ENCODE results near the gene TRAFD1.
"Not testable (repeated sequence)": the region's sequence is repeated elsewhere in the genome, so short reads cannot be mapped to it uniquely, and the experiment has no call there.

Gene TRAFD1, protein sequence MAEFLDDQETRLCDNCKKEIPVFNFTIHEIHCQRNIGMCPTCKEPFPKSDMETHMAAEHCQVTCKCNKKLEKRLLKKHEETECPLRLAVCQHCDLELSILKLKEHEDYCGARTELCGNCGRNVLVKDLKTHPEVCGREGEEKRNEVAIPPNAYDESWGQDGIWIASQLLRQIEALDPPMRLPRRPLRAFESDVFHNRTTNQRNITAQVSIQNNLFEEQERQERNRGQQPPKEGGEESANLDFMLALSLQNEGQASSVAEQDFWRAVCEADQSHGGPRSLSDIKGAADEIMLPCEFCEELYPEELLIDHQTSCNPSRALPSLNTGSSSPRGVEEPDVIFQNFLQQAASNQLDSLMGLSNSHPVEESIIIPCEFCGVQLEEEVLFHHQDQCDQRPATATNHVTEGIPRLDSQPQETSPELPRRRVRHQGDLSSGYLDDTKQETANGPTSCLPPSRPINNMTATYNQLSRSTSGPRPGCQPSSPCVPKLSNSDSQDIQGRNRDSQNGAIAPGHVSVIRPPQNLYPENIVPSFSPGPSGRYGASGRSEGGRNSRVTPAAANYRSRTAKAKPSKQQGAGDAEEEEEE

GRCh38 chr12:112125250-112125999 is at the start of gene TRAFD1:
TRAFD1 (plus strand) TSS chr12:112125560; CDS start chr12:112130523, 4,963 bp downstream.
- peak; percentile 98 for DNase-seq

- DNase-seq: no peak
Measured at GRCh38 chr12:112087055-112087850, 38.1 kb upstream of the TRAFD1 start.

- DNase-seq: no peak
Measured at GRCh38 chr12:112087851-112088250, 37.5 kb upstream of the TRAFD1 start.

GRCh38 chr12:112091563-112091962 is 33.8 kb upstream of the TRAFD1 start:
- DNase-seq: no peak

DNA sequence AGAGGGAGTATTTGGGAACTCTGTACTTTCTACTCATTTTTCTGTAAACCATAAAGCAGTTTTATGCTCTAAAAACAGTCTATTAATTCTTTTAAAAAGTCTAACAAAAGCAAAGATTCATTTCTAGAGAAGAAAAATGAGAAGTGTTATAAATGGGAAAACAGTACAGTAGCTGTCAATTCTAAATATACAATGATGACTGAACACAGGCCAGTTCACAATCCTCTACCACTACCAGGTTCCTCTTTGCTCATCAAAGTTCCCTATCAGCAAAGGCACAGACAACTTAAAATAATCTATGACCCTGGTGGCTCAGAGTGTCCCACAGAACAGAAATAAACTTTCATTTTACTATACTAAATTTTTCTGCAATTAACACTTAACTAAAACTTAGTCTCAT is 29.3 kb upstream of the TRAFD1 start:
- no peak for DNase-seq

- DNase-seq: no peak
Measured at GRCh38 chr12:112096667-112097066, 28.7 kb upstream of the TRAFD1 start.

- DNase-seq: no peak
Measured at GRCh38 chr12:112097641-112098040, 27.7 kb upstream of the TRAFD1 start.

DNA sequence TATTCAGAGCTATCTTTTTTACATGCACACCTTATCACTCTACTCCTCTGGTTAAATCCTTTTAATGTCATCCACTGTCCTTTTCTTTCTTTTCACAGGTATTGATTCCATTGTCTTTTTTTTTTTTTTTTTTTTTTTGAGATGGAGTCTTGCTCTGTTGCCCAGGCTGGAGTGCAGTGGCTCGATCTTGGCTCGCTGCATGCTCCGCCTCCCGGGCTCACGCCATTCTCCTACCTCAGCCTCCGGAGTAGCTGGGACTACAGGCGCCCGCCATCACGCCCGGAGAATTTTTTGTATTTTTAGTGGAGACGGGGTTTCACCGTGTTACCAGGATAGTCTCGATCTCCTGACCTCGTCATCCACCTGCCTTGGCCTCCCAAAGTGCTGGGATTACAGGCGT is 24.9 kb upstream of the TRAFD1 start:
- not testable (repeated sequence) for DNase-seq

DNA sequence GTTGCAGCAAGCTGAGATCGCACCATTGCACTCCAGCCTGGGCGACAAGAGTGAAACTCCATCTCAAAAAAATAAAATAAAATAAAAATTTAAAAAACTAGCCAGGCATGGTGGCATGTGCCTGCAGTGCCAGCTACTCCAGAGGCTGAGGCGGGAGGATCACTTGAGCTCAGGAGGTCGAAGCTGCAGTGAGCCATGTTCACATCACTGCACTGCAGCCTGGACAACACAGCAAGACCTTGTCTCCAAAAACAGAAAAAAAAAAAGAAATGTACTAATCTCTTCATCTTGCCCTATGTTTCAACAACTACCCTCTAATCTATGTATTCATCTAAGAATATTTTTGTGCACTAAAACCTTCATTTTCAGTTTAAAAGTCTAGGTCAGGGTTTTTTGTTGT is 23.2 kb upstream of the TRAFD1 start:
- no peak for DNase-seq

- DNase-seq: not testable (repeated sequence)
Measured at GRCh38 chr12:112102746-112103145, 22.6 kb upstream of the TRAFD1 start.

DNA sequence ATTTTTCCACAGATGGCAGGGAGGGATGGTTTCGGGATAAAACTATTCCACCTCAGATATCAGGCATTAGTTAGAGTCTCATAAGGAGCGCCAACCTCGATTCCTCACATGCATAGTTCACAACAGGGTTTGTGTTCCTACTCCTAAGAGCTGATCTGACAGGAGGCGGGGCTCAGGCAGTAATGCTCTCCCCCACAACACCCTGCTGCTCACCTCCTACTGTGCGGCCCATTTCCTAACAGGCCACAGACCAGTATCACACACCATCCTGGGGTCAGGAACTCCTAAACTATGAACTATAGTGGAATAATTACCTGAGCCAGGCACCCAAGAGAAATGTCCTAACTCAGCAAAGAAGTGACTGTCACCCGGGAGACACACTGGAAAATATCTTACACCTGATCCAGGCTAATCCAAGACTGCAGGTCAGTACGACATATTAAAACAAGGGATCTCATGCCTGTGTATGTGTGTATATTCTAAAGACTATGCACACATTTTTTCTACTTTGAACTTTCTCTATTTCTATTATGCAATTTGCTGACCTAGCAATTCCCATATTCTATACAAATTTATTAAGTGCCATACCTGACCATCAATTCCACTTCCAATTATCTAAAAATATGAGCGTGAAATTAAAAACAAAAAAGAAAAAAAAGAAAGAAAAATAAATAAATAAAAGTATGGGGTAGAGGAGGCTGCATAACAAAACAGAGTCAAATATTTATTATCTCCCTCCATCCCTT is 21.4 kb upstream of the TRAFD1 start:
- DNase-seq: no peak

DNA sequence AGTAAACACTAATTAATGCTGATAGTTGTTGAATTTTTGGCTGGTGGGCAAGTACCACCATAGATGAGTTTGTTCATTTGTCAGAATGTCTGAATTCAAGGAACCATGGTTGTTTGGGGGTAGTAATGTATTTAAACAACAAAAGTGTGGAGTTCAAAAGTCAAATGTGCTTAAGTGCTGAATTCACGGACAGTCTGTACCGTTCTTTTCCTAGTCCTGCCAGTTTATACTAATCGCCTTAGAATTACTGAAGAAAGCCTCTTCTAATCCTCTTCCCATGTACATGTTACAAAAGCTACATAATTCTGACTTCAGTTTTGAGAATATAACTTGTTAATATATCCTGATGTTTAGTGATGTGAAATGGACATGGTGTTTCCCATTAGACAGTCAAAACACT is 19.5 kb upstream of the TRAFD1 start:
- no peak for DNase-seq

DNA sequence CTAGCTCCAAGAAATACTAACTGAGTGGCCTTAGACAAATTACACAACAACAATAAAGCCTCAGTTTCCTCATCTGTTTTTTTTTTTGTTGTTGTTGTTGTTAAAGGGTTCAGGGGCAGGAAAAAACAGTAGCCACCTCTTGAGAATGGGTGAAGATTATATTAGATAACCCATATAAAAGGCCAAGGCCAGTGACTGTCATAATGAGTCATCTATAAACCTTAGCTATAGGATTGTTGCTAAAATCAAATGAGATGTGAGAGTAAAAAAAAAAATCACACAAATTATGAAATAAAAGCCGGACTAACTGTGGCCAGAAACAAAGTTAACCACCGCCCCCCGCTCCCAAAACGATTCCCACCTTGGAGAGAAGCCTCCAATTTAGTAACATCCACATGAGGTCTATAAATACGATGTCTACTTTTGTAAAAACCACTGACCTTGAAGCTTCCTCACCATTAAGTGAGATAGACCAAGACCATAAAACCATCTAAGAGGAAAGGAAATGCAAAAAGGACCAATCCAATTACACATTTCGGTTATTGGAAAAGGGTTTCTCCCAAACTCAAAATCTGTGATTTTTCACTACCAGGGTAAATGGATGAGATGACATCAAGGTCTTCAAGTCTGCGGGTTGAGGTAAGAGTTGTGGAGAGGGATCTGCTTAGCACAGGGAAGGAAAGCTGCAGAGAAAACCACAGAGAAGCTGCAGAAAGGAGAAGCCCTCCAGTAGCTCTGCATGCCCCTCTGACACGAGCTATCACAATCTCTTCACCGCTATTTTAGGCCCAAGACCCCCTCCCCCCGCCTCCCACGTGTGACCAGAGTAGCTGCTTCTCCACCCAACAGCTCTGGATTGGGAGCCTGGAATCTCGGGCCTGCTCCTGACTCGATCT is 17.8 kb upstream of the TRAFD1 start:
- no peak for DNase-seq

- DNase-seq: peak; percentile 88
Measured at GRCh38 chr12:112108202-112109079, 16.9 kb upstream of the TRAFD1 start, which contains the start of gene NAA25. NAA25 (minus strand) TSS chr12:112108783; CDS start chr12:112108773, 10 bp downstream.

DNA sequence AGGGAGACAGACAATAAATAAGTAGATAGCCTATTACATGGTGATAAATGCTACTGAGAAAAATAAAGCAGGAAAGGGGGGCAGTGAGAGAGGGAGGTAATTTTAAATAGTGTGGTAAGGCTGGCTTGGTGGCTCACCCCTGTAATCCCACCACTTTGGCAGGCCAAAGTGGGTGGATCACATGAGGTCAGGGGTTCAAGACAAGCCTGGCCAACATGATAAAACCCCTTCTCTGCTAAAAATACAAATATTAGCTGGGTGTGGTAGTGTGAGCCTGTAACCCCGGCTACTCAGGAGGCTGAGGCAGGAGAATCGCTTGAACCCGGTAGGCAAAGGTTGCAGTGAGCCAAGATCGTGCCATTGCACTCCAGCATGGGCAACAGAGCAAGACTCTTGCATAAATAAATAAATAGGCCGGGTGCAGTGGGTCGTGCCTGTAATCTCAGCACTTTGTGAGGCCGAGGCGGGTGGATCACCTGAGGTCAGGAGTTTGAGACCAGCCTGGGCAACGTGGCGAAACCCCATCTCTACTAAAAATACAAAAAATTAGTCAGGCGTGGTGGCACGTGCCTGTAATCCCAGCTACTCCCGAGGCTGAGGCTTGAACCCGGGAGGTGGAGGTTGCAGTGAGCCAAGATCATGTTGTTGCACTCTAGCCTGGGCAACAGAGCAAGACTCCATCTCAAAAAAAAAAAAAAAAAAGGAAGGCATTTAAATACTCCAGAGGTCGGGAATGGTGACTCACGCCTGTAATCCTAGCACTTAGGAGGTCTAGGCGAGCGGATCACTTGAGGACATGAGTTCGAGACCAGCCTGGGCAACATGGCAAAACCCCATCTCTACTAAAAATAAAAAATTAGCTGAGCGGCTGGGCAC is 14.3 kb upstream of the TRAFD1 start:
- not testable (repeated sequence) for DNase-seq

DNA sequence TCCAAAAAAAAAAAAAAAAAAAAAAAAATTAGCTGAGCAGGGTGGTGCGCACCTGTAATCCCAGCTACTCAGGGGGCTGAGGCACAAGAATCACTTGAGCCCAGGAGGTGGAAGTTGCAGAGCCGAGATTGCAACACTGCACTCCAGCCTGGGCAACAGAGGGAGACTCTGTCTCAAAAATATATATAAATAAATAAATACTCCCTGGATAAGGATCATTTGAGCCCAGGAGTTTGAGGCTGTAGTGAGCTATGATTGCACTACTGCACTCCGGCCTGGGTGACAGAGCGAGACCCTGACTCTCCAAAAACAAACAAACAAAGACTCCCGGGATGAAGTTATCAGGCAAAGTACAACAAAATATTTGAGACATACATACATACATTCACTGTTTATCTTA is 13.4 kb upstream of the TRAFD1 start:
- no peak for DNase-seq

GRCh38 chr12:112112409-112113133 is 12.8 kb upstream of the TRAFD1 start:
- DNase-seq: no peak

Data from activated CD8-positive, alpha-beta memory T cell treated with anti-CD3 and anti-CD28 coated beads, Interleukin-2, amount 50 U/mL, for 4 hours (primary cell).